Midbrain (tissue), 1 donor: Measurements from ENCODE around the gene APOD.

Experiments
- DNase-seq: peaks from one replicate; lab custom pipeline; 2025; lab: John Stamatoyannopoulos, UW

Gene APOD

DNA sequence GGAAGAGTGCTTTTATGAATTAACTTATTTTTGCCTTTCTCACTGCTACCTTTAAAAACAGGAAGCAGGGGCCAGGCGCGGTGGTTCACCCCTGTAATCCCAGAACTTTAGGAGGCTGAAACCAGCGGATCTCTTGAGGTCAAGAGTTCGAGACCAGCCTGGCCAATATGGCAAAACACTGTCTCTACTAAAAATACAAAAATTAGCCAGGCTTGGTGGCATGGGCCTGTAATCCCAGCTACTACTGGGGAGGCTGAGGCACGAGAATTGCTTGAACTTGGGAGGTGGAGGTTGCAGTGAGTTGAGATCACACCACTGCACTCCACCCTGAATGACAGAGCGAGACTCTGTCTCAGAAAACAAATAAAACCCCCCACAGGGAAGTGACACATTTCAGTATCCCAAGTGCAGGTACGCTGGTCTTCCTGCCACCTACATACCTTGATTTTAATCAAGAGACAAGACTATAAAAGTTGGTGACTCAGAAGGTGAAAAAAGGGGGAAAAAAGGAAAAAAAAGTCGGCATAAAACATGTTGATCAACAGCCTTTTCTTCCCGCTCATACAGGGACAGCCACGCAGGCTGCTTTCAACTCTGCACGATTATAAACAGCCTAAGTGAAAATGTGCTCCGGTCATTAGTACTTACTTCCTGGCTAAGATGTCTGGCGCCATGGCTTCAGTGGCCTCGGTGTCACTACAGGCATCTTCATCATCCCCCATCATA is 59.4 kb downstream of the APOD start:
- no peak for DNase-seq

GRCh38 chr3:195522254-195523023 is 61.3 kb downstream of the APOD start:
- DNase-seq = peak; percentile 40
